ENCODE results near the gene RPUSD1.

GRCh38 chr16:830871-831570 is 42.8 kb upstream of the RPUSD1 start:
- TF ChIP-seq CTCF (IDR thresholded peaks at IDR 0.05) = no peak
- TF ChIP-seq REST (IDR thresholded peaks at IDR 0.05; ENCODE audit: low read depth, low read length) = no peak
- no peak for TF ChIP-seq POLR2AphosphoS5 (IDR thresholded peaks at IDR 0.05; ENCODE audit: low read depth, low read length)
- no peak for TF ChIP-seq TAF1 (IDR thresholded peaks at IDR 0.05; ENCODE audit: borderline replicate concordance, low read depth, low read length)
- no peak for TF ChIP-seq MAX (IDR thresholded peaks at IDR 0.05; ENCODE audit: low read depth)
- no peak for TF ChIP-seq EZH2phosphoT487 (IDR thresholded peaks at IDR 0.05; ENCODE audit: borderline replicate concordance, low read depth)
